Vagina (tissue), 2 donors: ENCODE results near the gene DPM1. TPM values are rescaled to one million over a fixed set of nuclear protein-coding genes. Genes with fewer than 3 reads are reported as not detected.

Experiments used
- DNase-seq, 2 donors: peaks; one replicate each; pipeline ENCODE4 v3.0.0-alpha.2; 2017; ENCODE audit errors: extremely low spot score in 2 of 2
- H3K27ac ChIP-seq: fragments of 200-600 bp; sonication (generic); one replicate; pipeline ENCODE4 v1.5.1; 2019
- H3K27me3 ChIP-seq: fragments of 200-600 bp; sonication (generic); one replicate; pipeline ENCODE4 v1.5.1; 2019
- H3K36me3 ChIP-seq, 2 donors: fragments of 200-600 bp; sonication (generic); one replicate each; pipeline ENCODE4 v1.5.1; 2017 to 2019
- H3K4me1 ChIP-seq: fragments of 200-600 bp; sonication (generic); one replicate; pipeline ENCODE4 v1.5.1; 2019
- H3K4me3 ChIP-seq, 2 donors: fragments of 200-600 bp; sonication (generic); 1 replicate in 1 of 2; 2 replicates in 1 of 2; pipeline ENCODE4 v1.5.1; 2016 to 2019
- H3K9me3 ChIP-seq: fragments of 200-600 bp; sonication (generic); one replicate; pipeline ENCODE4 v1.5.1; 2019
- CTCF ChIP-seq, 3 experiments: fragments of 450-650 bp in 2 of 3; fragments of 200-600 bp in 1 of 3; sonication (generic) in 1 of 3; IDR thresholded peaks; one replicate each; pipeline ENCODE4 v1.5.1; 2017 to 2019; ENCODE audit warnings: antibody characterized with exemption in 3 of 3, mild to moderate bottlenecking in 2 of 3, moderate library complexity in 2 of 3
- POLR2A ChIP-seq, 2 donors: fragments of 450-650 bp; IDR thresholded peaks; one replicate each; pipeline ENCODE4 v1.6.1; 2017; ENCODE audit warnings: antibody characterized with exemption in 2 of 2, mild to moderate bottlenecking in 2 of 2, moderate library complexity in 2 of 2
- POLR2AphosphoS5 ChIP-seq, 2 donors: sonication (generic); formaldehyde crosslinking; IDR thresholded peaks; one replicate each; pipeline ENCODE4 v1.9.0; 2017; ENCODE audit warnings: antibody characterized with exemption in 2 of 2, mild to moderate bottlenecking in 2 of 2, low read depth in 1 of 2; ENCODE audit not compliant: insufficient read depth in 1 of 2
- intact Hi-C: fragments of 100-400 bp; cut with DNase I; formaldehyde crosslinking; loops from one replicate; pipeline ENCODE4 v1.15.1; 2023
- total RNA-seq: library from RNA; depleted of rRNA; stranded (reverse); fragments of >200 nt; gene quantifications from one replicate; pipeline ENCODE4 v1.2.3, GENCODE V29; 2016

Gene DPM1
- total RNA-seq, 1 donor from 2014 or later, result 21.1 TPM

- intact Hi-C loops, result no loop called here
- no peaks in the 10 kb centered on the region for H3K27me3 ChIP-seq
These were observed 70.8 kb downstream of the DPM1 start for GRCh38 chr20:50887576-50887975.

DNA sequence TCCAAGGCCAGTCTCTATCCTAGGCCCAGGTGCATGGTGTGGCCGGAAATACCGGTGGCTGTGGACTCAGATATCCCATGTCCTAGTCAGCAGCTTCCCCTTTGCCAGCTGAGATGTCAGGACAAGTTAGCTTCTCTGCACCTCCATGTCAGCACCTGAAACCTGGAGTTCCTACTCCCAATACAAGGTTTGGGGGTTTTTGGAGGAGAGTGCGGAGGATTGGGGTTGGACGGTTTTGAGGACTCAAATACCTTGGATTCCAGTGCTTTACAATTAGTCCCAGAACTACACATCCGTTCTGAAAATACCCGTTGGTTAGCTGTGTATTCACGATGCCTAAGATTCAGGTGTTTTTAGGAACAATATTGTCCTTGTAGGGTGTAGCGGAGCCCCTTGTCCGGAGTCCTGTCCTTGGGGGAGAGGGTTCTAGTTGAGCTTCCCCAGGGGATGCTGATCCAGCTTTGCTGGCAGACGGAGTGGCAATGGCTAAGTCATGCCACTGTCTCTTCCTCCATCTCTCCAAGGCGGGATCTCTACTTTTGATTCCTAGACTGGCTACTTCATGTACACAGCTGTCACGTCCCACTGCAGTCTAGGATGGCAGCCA lies 72.0 kb downstream of the DPM1 start:
- intact Hi-C loops, result no loop called here
- H3K36me3 ChIP-seq, result peaks cover 0 to 9% of the 10 kb centered on the region in 2 donors
- H3K4me3 ChIP-seq, result no peak overlapping the region
- TF ChIP-seq POLR2A (IDR thresholded peaks at IDR 0.05) (no peak), POLR2AphosphoS5 (IDR thresholded peaks at IDR 0.05; ENCODE audit: insufficient read depth in 1 of 2, low read depth in 1 of 2) (no peak), CTCF (IDR thresholded peaks at IDR 0.05) (no peak)
- H3K27ac ChIP-seq, result no peak overlapping the region
- H3K9me3 ChIP-seq, result no peaks in the 10 kb centered on the region
- DNase-seq, result no peak
- H3K27me3 ChIP-seq, result no peaks in the 10 kb centered on the region
- no peaks in the 10 kb centered on the region for H3K4me1 ChIP-seq

More at GRCh38 chr20:50887576-50887975, 70.8 kb downstream of the DPM1 start:
- H3K9me3 ChIP-seq, result no peaks in the 10 kb centered on the region
- H3K4me3 ChIP-seq, result no peak overlapping the region
- no peak for TF ChIP-seq CTCF (IDR thresholded peaks at IDR 0.05)
- no peaks in the 10 kb centered on the region for H3K4me1 ChIP-seq
- no peak for DNase-seq
- H3K36me3 ChIP-seq, result peaks cover 0 to 22% of the 10 kb centered on the region in 2 donors
- H3K27ac ChIP-seq, result no peak overlapping the region

DNA sequence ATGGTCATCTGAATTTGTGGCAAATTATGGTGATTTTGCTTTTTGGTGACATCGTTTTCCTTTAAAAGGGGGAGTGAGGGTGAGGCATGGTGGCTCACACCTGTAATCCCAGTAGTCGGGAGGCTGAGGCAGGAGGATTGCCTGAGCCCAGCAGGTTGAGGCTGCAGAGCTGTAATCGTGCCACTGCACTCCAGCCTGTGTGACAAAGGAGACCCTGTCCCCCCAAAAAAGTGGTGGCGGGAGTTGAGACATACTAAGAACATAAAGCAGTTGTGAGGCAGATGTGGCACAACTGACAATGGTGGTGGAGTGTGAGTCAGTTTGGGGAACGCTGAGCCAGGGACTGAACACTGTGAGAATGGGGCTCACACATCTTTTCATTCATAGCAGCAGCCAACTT lies 72.6 kb downstream of the DPM1 start:
- no peak overlapping the region for H3K4me3 ChIP-seq
- no peaks in the 10 kb centered on the region for H3K27me3 ChIP-seq
- H3K27ac ChIP-seq, result no peak overlapping the region
- peaks cover 0 to 5% of the 10 kb centered on the region in 2 donors for H3K36me3 ChIP-seq
- no peaks in the 10 kb centered on the region for H3K4me1 ChIP-seq
- TF ChIP-seq POLR2A (IDR thresholded peaks at IDR 0.05) (no peak), CTCF (IDR thresholded peaks at IDR 0.05) (no peak), POLR2AphosphoS5 (IDR thresholded peaks at IDR 0.05; ENCODE audit: insufficient read depth in 1 of 2, low read depth in 1 of 2) (no peak)
- no peak for DNase-seq
- intact Hi-C loops, result no loop called here
- H3K9me3 ChIP-seq, result no peaks in the 10 kb centered on the region

- intact Hi-C loops, result no loop called here
- TF ChIP-seq POLR2A (IDR thresholded peaks at IDR 0.05) (no peak), CTCF (IDR thresholded peaks at IDR 0.05) (no peak), POLR2AphosphoS5 (IDR thresholded peaks at IDR 0.05; ENCODE audit: insufficient read depth in 1 of 2, low read depth in 1 of 2) (no peak)
- H3K27ac ChIP-seq, result no peak overlapping the region
These were observed 73.3 kb downstream of the DPM1 start for GRCh38 chr20:50885068-50885467.

More at GRCh38 chr20:50885068-50885467, 73.3 kb downstream of the DPM1 start:
- DNase-seq, result no peak
- H3K4me1 ChIP-seq, result no peaks in the 10 kb centered on the region
- no peaks in the 10 kb centered on the region for H3K27me3 ChIP-seq
- H3K36me3 ChIP-seq, result peaks cover 0 to 5% of the 10 kb centered on the region in 2 donors
- H3K9me3 ChIP-seq, result no peaks in the 10 kb centered on the region
- no peak overlapping the region for H3K4me3 ChIP-seq

Other genes starting within 250 kb of the DPM1 start
- gene PARD6B, start 227.0 kb downstream of the DPM1 start, total RNA-seq, result 4.7 TPM
- 1.7 TPM for gene BCAS4, start 163.5 kb downstream of the DPM1 start, total RNA-seq
- gene ADNP, start 27.1 kb downstream of the DPM1 start, total RNA-seq, result 51.6 TPM
- gene MOCS3, start 286 bp upstream of the DPM1 start, total RNA-seq, result 3.2 TPM
- gene KCNG1, start 64.6 kb upstream of the DPM1 start, total RNA-seq, result 7.9 TPM